Measurements from ENCODE around the gene GUCY1A2. TPM values are rescaled to one million over a fixed set of nuclear protein-coding genes. Genes with fewer than 3 reads are reported as not detected.

The GUCY1A2 gene
- total and polyA plus RNA-seq, 7 donors, result 0.57 to 18.5 (median 9.4) TPM

GRCh38 chr11:107009190-107009589 is 9.1 kb downstream of the GUCY1A2 start:
- ATAC-seq (no peak), DNase-seq (no peak)
- intact Hi-C loops (cut with DNase I), result no loop called here
- H3K27ac ChIP-seq, result no peak overlapping the region
- TF ChIP-seq CTCF (IDR thresholded peaks at IDR 0.05), result no peak
- no peaks in the 10 kb centered on the region for H3K4me1 ChIP-seq
- H3K36me3 ChIP-seq (ENCODE audit: insufficient read depth in 1 of 2, low read depth in 1 of 2), result no peaks in the 10 kb centered on the region
- H3K9me3 ChIP-seq, result no peaks in the 10 kb centered on the region
- H3K27me3 ChIP-seq (ENCODE audit: insufficient read depth in 3 of 3, low read length in 2 of 3), result no peaks in the 10 kb centered on the region
- WGBS, 3 donors, result 91 to 95% (median 92%) methylated on average over 1 of the region's 1 CpG
- H3K4me3 ChIP-seq, result no peak overlapping the region

- no peak overlapping the region for H3K27ac ChIP-seq
- no peak for DNase-seq
- H3K4me1 ChIP-seq, result no peaks in the 10 kb centered on the region
- H3K27me3 ChIP-seq (ENCODE audit: insufficient read depth in 3 of 3, low read length in 2 of 3), result no peaks in the 10 kb centered on the region
- H3K9me3 ChIP-seq, result no peaks in the 10 kb centered on the region
- no peak for ATAC-seq
- no peak for TF ChIP-seq CTCF (IDR thresholded peaks at IDR 0.05)
- 77 to 78% (median 78%) methylated on average over 2 of the region's 2 CpGs for WGBS, 3 donors
- H3K4me3 ChIP-seq, result no peak overlapping the region
- intact Hi-C loops (cut with DNase I), result no loop called here
- H3K36me3 ChIP-seq (ENCODE audit: insufficient read depth in 1 of 2, low read depth in 1 of 2), result no peaks in the 10 kb centered on the region
Observed at GRCh38 chr11:107006076-107006833, 12.0 kb downstream of the GUCY1A2 start.

GRCh38 chr11:106999196-106999595 is 19.1 kb downstream of the GUCY1A2 start:
- no peaks in the 10 kb centered on the region for H3K27me3 ChIP-seq (ENCODE audit: insufficient read depth in 3 of 3, low read length in 2 of 3)
- H3K9me3 ChIP-seq, result no peaks in the 10 kb centered on the region
- WGBS, 3 donors, result 94 to 100% (median 98%) methylated on average over 1 of the region's 1 CpG
- no peak for TF ChIP-seq CTCF (IDR thresholded peaks at IDR 0.05)
- no peaks in the 10 kb centered on the region for H3K36me3 ChIP-seq (ENCODE audit: insufficient read depth in 1 of 2, low read depth in 1 of 2)
- no peak for DNase-seq
- no peak for ATAC-seq
- H3K27ac ChIP-seq, result no peak overlapping the region
- no peak overlapping the region for H3K4me3 ChIP-seq
- no peaks in the 10 kb centered on the region for H3K4me1 ChIP-seq
- intact Hi-C loops (cut with DNase I), result no loop called here

GRCh38 chr11:106998916-106999188 is 19.4 kb downstream of the GUCY1A2 start:
- intact Hi-C loops (cut with DNase I), result no loop called here
- Histone ChIP-seq H3K4me1 (no peaks in the 10 kb centered on the region), H3K27ac (no peak overlapping the region), H3K27me3 (ENCODE audit: insufficient read depth in 3 of 3, low read length in 2 of 3) (no peaks in the 10 kb centered on the region), H3K4me3 (no peak overlapping the region), H3K9me3 (no peaks in the 10 kb centered on the region), H3K36me3 (ENCODE audit: insufficient read depth in 1 of 2, low read depth in 1 of 2) (no peaks in the 10 kb centered on the region)
- no peak for TF ChIP-seq CTCF (IDR thresholded peaks at IDR 0.05)
- 44 to 69% (median 60%) methylated on average over 4 of the region's 4 CpGs for WGBS, 3 donors
- ATAC-seq, result no peak
- no peak for DNase-seq

Measured in psoas muscle (tissue), 8 donors.